Umbilical cord (tissue), 2 donors: Measurements from ENCODE around the gene TBC1D24. TPM values are rescaled to one million over a fixed set of nuclear protein-coding genes. Genes with fewer than 3 reads are reported as not detected.

Experiments used
- DNase-seq: peaks from one replicate; pipeline ENCODE4 v3.0.0-alpha.2; 2015; ENCODE audit warnings: low spot score
- total RNA-seq: library from RNA; depleted of rRNA; stranded (reverse); fragments of >200 nt; gene quantifications from one replicate; pipeline ENCODE4 v1.2.3, GENCODE V29; 2014; ENCODE audit warnings: low replicate concordance; ENCODE audit not compliant: insufficient read depth

The TBC1D24 gene
- total RNA-seq, 1 donor from 2014 or later, result 9.6 TPM

GRCh38 chr16:2482708-2483534, 8.0 kb downstream of the TBC1D24 start:
- peak; percentile 47 for DNase-seq

GRCh38 chr16:2483939-2484897, 9.3 kb downstream of the TBC1D24 start:
- DNase-seq, result no peak

- DNase-seq, result no peak
Measured at GRCh38 chr16:2484898-2485508, 10.1 kb downstream of the TBC1D24 start.

GRCh38 chr16:2485811-2486507, 11.0 kb downstream of the TBC1D24 start:
- no peak for DNase-seq

- DNase-seq, result no peak
Measured at GRCh38 chr16:2486645-2487516, 12.0 kb downstream of the TBC1D24 start.

- DNase-seq, result no peak
Measured at GRCh38 chr16:2487517-2487842, 12.6 kb downstream of the TBC1D24 start.

GRCh38 chr16:2487903-2488531, 13.1 kb downstream of the TBC1D24 start:
- DNase-seq, result no peak

- DNase-seq, result no peak
Measured at GRCh38 chr16:2489581-2489980, 14.7 kb downstream of the TBC1D24 start.

GRCh38 chr16:2490190-2491105, 15.5 kb downstream of the TBC1D24 start:
- no peak for DNase-seq

GRCh38 chr16:2492292-2492691, 17.4 kb downstream of the TBC1D24 start:
- DNase-seq, result no peak

GRCh38 chr16:2493605-2494004, 18.7 kb downstream of the TBC1D24 start:
- no peak for DNase-seq

GRCh38 chr16:2494616-2495015, 19.7 kb downstream of the TBC1D24 start:
- no peak for DNase-seq

GRCh38 chr16:2495041-2495440, 20.1 kb downstream of the TBC1D24 start:
- DNase-seq, result no peak

- no peak for DNase-seq
Measured at GRCh38 chr16:2496223-2497115, 21.5 kb downstream of the TBC1D24 start.

GRCh38 chr16:2497116-2497630, 22.2 kb downstream of the TBC1D24 start:
- DNase-seq, result no peak

GRCh38 chr16:2497695-2498484, 23.0 kb downstream of the TBC1D24 start:
- no peak for DNase-seq
